HG03135 (cell line): ENCODE results near the gene MRPL18.

Experiments
- ATAC-seq: cut with Tn5 transposase; IDR thresholded peaks from one replicate; pipeline ENCODE4 v1.9.1; 2021; ENCODE audit warnings: mild to moderate bottlenecking, moderate library complexity; ENCODE audit not compliant: unreplicated experiment

The MRPL18 gene

DNA sequence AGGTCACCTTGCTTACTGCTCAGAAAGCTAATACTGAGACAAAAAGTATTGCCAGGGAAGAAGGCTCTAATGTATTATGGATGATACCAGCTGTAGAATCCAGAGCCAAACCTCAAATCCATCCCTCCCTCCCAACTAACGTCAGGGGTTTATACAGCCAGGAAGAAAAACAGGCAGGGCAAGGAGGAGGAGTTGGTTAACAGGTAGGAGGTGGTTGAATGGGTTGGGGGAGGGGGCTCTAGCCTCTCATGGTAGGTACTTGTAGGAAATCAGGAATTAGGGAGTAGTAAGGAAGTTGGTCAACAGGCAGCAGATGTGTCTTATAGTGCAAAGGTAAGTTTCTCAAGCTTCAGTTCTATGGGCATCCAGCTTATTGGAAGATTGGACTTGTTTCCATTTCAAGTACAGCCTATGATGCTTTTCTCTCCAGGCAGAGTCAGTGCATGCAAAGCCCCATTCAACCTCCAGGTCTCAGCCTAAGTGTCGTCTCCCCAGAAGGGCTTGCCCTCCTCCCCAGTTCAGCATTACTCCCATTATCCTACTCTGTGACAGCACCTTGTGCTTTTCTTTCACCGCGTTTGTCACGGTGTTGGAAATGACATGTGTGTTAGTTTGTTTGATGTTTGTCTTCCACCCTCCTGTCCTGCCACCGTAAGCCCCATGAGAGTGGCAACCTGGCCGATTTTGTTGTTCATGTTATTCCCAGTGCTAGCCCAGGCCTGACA, 47.9 kb downstream of the MRPL18 start:
- ATAC-seq: no peak

DNA sequence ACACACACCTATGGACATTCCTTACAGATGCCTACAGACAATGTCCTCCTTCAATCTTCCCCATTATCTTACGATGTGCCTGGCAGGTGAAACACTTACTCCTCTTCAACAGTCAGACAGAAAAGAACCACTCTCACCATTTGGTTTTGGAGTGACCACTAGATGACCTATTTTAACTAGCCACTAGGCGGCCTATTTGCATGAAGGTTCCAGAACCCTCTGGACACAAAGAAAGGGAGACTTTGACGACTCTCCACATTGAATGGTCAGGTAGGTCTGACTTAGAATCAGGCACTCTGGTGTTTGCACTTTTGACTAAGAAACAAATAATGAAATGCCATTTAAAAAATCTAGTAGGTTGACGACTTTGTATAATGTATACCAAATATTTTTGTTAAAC, 51.8 kb downstream of the MRPL18 start:
- ATAC-seq: no peak

DNA sequence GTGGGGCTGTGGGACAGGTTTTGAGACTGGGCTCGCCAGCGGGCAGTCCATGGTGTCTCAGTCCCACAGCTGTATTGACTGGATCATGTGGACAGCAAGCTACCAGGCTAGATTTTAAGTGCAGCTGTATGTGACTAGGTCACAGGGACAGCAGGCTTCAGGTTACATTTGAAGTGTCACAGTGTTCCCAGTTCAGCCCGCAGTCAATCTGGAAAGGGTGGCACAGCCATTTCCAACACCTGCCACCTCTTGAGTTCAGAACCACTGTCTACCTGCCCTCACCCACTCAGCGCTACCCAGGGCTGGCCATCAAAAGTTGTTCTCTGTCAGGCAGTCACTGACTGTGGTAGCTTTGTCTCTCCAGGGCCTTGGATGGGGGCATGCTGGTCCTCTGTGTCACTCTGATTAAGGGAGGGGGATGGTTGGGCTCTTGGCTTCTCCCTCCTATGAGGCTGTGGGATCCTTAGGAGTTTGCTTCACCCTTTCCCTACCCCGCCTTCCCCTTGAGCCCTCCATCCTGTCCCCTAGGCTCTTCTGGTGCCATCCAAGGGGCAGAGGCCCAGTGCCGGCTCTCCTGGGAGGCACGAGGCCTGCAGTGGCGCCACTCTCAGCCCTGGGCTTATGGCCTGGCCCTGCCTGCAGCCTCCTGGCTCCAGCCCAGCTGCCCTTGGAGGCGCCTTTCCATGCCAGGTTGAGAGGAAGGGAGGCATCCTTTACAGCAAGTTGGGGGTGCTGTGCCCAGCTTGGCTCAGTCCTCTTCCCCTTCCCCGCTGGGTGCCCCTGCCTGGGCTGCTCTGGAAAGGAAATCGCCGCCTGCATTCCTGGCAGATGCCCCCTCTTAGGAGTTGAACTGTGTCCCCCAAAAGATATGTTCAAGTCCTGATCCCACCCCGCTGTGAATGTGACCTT, 54.7 kb downstream of the MRPL18 start:
- ATAC-seq: no peak
